ENCODE measurements around the gene IRF9. TPM values are rescaled to one million over a fixed set of nuclear protein-coding genes. Genes with fewer than 3 reads are reported as not detected.

Gene IRF9
- total RNA-seq, 1 experiment from 2014 or later = 16.8 TPM

GRCh38 chr14:24172261-24172860, 11.3 kb downstream of the IRF9 start:
- no peak for DNase-seq (ENCODE audit: extremely low read depth, low read depth)

DNA sequence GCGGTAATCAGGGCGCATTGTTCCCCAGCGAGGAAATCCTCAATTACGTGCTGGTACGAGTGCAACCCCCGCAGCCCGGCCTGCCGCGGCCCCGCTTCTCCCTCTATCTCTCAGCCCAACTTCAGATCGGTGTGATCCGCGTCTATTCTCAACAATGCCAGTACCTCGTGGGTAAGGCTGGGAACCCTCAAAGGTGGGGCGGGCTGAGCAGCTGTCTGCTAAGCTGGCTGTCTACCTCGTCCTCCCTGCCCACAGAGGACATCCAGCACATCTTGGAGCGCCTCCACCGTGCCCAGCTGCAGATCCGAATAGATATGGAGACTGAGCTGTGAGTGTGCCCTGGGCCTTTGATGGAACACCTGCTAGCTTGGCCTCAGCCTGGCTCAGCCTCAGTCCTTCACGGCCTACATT, 11.8 kb downstream of the IRF9 start:
- no peak for DNase-seq (ENCODE audit: extremely low read depth, low read depth)

DNA sequence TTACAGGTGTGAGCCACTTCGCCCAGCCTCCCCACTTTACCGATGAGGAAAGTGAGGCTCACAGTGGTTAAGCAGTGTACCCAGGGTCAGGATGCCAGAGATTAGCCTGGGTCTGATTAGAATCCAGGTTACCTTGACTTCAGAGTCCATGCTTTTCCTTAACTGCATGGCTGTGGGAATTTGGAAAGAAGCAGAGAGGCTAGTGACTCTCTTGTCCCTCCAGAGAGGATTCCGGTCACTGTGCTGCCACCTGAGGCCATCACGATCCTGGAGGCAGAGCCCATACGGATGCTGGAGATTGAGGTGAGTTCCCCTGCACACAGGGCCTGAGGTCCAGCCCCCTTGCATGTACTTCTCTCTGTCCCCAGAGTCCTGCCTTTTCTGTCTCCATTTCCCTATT, 15.5 kb downstream of the IRF9 start:
- no peak for DNase-seq (ENCODE audit: extremely low read depth, low read depth)

GRCh38 chr14:24177041-24177825, 16.2 kb downstream of the IRF9 start:
- DNase-seq (ENCODE audit: extremely low read depth, low read depth) = no peak

- DNase-seq (ENCODE audit: extremely low read depth, low read depth) = no peak
Measured at GRCh38 chr14:24177891-24178290, 16.8 kb downstream of the IRF9 start.

DNA sequence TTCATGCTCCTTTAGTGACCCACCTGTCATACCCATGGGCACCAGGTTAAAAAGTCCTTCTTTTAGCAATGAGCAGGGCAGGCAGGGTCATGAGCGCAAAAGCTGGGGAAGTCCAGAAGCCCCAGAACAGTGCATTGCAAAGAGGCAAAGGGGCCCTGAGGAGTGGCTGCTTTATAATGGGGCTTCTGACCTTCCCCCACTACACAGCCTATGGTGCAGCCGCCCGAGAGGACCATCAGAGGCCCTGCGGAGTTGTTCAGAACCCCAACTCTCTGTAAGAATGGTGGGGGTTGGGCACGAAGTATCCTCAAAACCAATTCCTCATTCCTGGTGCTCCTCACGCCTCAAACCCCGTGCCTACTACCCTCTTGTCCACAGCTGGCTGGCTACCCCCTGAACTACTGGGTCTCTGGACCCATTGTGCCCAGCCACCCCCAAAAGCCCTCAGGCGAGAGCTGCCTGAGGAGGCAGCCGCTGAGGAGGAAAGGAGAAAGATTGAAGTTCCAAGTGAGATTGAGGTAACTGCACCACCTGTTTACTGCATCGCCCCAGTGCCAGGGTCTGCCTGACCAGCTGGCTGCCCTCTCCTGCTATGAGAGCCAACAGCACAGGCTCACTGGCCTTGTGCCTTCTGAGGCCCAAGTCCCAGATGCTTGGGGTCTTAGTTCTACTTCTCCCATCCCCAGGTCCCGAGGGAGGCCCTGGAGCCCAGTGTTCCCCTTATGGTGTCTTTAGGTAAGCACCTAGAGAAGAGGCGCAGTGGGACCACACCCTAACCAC, 17.5 kb downstream of the IRF9 start:
- no peak for DNase-seq (ENCODE audit: extremely low read depth, low read depth)

DNA sequence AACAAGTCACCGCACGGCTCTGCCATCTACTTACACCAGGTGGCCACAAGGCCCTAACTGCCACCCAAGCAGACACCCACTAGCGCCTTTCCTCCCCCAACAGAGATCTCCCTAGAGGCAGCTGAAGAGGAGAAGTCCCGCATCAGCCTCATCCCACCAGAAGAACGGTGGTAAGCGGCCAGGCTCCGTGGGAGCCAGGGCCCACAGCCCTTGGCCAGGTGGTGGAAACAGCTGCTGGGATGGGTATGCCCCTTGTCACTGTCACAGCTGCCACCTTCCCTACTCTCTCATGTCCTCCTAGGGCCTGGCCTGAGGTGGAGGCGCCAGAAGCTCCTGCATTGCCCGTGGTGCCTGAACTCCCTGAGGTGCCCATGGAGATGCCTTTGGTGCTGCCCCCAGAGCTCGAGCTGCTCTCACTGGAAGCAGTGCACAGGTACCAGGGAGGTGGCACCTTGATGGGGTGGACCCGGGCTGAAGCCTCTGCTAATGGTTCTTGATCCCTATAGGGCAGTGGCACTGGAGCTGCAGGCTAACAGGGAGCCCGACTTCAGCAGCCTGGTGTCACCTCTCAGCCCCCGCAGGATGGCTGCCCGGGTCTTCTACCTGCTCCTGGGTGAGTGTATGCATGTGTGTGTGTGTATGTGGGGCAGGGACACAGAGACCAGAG, 18.4 kb downstream of the IRF9 start:
- no peak for DNase-seq (ENCODE audit: extremely low read depth, low read depth)

DNA sequence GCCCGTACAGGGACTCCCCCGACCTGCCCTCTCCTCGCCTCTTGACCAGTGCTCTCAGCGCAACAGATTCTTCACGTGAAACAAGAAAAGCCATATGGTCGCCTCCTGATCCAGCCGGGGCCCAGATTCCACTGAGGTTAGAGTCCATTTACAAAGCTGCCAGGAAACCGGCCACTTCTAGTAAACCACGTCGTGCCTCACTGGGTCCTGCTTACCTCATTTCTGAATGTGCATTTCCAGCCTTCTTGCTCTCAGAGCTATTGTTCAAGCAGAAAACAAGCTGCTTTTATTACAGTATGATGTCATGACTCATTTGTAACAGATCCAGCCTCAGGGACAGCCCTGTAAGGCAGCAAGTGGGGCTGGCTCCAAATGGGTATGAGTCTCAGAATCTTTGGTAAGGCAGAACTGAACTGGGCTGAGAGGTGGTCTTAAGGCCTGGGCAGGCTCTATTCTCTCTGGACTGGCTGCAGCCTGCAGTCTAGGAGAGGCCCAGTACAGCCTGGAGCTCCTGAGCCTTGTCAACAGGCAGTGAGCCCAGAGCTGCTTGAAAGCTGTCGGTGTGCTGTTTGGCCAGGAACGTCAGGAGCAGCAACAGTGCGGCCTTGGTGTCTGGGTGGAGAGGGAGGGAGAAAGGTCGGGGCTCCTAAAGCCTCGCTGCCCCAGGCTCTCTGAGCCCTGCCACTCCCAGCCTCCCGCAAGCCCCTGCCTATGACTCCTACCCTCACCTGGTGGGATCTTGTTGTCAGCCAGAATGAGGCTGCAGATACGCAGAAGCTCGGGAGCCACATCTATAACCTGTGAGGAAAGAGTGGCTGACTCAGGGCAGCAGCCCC, 19.1 kb downstream of the IRF9 start:
- no peak for DNase-seq (ENCODE audit: extremely low read depth, low read depth)

GRCh38 chr14:24181371-24182077, 20.5 kb downstream of the IRF9 start:
- DNase-seq (ENCODE audit: extremely low read depth, low read depth) = no peak

DNA sequence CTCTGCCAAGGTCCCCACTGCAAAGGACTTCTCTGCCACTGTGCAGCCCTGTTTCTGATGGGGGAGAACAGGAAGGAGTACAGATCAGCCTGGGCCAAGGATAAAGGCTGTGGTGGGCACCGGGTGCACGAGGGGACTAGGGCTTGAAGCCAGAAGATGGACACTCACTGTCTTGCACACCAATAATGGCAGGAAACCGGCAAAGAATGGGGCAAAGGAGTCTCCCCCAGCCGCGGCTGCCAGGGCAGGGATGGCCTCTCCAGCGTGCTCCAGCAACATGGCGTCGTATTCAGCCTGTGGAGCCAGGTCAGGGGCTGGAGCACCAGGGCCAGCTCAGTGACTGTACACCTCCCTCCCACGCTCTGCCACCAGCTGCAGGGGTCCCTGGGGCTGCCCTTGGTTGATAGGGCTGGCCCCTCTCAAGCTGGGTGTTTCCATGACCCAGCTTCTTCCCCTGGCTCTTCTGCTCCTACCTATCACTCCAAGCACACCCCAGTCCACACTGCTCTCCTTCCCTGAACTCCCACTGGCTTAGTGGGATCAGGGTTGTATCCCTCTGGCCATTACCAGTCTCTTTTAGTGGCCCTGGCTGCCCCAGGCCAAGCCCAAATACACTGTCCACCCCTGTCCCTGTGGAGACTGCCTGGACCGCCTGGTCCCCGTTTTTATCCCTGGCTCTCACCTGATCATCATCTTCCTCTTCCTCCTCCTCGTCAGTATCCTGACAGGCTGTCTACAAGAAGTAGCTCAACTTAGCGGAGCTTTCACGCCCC, 21.2 kb downstream of the IRF9 start:
- no peak for DNase-seq (ENCODE audit: extremely low read depth, low read depth)

DNA sequence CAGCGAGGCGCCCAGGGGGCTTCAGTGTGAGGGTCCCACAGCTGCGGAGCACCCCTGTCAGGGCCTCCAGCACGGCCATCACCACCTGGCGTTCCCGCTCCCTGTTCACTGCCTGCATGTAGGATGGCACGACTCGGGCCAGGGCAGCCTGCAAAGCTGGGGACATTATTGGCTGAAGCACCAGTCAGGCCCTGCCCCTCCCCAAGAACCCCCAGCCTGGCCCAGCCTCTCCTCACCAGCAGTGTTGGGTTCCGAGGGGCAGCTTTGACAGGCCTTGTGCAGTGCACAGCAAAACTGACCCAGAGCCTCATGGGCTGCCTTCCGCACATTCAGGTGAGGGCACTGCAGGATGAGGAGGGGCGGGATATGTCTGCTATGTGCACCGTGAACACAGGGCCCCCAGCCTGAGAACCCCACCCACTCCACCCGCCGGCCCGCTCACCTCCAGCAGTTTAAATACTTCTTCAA, 22.0 kb downstream of the IRF9 start:
- DNase-seq (ENCODE audit: extremely low read depth, low read depth) = no peak

DNA sequence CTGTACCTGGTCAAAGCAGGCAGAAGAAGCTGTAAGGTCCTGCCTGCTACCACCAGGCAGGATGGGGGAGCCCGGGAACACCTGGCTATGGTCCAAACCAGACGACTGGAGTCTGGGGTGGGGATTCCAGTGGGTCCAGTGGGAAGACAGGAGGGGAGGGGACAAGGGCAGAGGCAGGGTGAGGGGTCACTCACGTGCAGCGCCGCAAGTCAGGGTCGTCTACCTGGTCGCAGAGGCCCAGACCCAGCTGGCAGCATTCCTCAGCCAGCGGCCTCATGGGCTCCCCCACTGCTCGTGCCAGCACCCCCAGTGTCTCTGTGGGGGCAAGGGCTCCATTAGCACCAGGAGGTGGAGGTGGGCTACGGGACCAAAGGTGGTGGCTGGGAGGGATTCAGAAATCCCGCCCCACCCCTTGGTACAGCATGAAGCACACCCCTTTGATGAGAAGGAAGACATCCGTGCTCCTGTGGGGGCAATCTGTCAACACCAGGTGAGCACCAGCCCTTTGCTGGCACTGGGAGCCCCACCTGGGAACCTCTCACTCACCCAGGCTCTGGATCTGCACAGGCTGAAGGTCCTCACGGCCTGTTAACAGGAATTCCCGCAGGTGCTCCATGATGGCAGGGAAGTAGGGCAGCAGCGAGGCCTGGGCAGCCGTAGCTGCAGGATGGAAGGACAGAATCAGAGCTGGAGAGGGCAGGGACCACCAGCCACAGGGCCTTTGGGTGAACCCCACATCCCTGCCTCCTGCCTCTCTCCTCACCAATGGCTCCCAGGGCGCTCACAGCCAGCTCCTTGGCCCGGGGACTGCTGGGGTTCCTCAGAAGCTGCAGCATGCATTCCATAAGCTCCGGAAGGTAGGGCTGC, 23.3 kb downstream of the IRF9 start:
- no peak for DNase-seq (ENCODE audit: extremely low read depth, low read depth)

DNA sequence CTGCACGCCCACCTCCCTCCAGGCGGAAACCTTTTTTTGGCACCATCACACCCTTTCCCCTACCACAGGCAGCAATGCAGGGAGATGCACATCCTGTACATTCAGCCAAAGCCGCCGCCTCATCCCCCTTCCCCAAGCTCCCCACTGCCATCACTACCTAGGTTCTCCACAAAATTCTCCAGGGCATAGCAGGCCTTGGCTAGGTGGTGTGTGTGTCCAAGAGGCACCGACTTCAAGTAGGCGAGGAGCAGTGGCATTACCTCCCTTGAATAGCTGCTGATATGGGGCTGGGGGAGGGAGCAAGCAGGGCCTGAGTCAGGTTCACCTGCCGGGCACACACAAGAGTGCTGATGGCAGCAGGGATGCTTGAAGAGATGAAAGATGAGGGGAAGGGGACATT, 24.0 kb downstream of the IRF9 start:
- no peak for DNase-seq (ENCODE audit: extremely low read depth, low read depth)

DNA sequence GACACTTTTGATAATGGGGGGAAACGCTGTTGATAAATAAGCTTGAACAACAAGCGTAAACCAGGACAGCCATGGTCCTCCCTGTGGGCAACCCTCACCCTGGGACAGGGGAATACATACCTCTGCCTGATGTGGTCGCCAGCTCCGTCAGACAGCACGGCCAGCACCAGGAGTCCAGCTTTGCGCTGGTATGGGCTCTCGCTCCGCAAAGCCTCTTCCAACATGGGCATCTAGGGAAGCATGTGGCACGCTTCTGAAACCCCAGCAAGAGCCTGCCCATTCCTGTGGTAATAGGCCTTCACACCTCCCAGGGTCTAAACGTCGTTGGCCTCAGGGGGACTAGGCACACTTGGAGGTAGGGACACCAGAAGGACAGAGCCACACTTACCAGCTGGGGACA, 24.7 kb downstream of the IRF9 start:
- no peak for DNase-seq (ENCODE audit: extremely low read depth, low read depth)

DNA sequence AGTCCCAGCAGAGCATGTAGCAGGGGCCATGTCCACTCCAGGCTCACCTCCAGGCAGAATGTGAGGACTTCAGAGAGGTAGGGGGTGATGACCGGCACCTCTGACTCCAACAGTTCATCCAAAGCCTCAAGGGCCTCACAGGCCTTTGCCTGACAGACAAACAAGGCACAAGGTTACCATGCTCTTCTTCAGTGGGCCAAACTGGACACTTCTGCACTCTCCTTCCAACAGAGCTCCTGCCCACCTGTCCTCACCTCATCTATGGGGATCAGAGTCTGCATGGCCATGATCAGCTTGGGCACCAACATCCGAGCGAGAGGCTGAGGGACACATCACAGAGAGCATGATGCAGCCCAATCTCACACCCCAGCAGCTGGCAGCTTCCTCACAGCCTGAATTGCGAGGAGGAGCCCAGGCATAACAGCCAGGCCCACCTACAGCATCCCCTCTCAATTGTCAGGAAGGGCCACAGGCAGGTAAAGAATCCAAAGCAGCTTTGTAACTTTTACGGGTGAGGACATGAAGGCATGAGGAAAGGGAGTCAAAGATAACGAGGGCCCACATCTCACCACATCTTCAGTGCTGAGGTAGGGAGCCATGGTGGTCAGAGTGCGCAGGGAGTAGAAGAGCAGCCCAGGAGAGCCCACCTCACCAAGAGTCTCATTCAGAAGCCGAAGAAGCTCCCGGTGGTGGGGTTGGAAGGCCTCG, 25.9 kb downstream of the IRF9 start:
- DNase-seq (ENCODE audit: extremely low read depth, low read depth) = no peak

GRCh38 chr14:24187539-24187915, 26.5 kb downstream of the IRF9 start:
- DNase-seq (ENCODE audit: extremely low read depth, low read depth) = no peak
